GM18951 (cell line): ENCODE data around the gene TH.

ENCODE experiments used
- POLR2A ChIP-seq: IDR thresholded peaks from 4 replicates; pipeline ENCODE4 v1.6.1; 2011; ENCODE audit warnings: mild to moderate bottlenecking; ENCODE audit not compliant: insufficient read length, insufficient read depth; ENCODE audit errors: extremely low read depth
- in situ Hi-C: fragments of 300-500 bp; cut with MboI; formaldehyde crosslinking; loops from one replicate; pipeline ENCODE4 v1.12.0; 2022; ENCODE audit warnings: low sequenced_read_pairs, mixed read lengths, inconsistent platforms; ENCODE audit not compliant: unreplicated experiment

TH gene

DNA sequence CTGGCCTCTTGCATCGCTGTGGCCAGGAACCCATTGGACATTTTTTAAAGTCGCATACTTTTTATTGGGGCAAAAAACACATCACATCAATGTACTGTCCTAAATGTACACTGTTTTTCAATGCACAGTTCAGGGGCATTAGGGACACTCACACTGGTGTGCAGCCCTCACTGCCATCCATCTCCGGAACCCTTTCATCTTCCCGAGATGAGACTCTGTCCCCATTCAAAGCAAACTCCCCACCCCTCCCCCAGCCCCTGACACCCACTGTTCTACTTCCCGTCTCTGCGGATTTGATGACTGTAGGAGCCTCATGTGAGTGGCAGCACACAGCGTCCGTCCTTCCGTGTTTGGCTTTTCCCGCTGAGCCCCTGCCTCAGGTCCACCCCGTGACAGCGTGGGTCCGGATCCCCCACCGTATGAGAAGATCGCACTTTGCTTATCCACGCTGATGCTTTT lies 41.8 kb upstream of the TH start:
- in situ Hi-C loops, result no loop called here
- TF ChIP-seq POLR2A, result no peak

DNA sequence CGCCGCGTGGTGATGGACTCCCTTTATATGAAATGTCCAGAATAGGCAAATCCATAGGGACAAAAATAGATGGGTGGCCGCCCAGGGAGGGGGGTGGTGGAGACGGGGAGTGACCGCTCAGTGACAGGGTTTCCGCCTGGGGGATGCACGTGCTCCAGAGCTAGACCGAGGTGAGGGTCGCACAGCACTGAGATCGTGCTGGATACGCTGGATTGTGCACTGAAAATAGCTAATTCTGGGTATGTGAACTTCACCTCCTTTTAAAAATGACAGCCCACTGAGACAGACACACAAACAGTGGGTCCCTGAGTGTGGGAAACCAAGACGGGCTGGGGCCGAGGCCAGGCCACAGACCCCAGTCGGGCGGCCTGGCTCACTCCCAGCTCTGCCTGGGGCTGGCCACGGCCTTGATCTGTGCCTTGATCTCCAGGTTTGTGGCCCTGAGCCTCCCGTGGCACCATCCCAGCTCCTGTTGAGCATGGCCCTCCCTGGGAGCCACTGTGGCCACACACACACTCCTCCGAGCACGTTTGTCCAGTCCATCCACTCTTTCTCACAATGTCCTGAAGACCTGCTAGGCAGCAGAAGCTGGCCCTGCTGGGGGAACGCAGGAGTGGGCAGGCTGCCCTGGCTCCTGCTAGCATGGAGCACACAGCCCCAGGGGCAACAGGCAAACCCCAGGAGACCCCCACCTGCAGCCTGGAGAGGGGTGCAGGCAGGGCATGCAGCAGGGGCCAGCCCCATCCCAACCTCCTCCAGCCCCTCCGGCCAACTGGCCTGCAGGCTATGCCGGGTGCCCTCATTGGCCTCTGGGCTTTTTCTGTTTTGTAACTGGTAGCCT lies 41.0 kb upstream of the TH start:
- in situ Hi-C loops, result no loop called here
- TF ChIP-seq POLR2A, result no peak

GRCh38 chr11:2211113-2211971 lies 39.7 kb upstream of the TH start:
- in situ Hi-C loops, result no loop called here
- TF ChIP-seq POLR2A, result no peak

GRCh38 chr11:2210366-2211112 lies 38.9 kb upstream of the TH start:
- in situ Hi-C loops, result no loop called here

GRCh38 chr11:2209900-2210321 lies 38.3 kb upstream of the TH start:
- in situ Hi-C loops, result no loop called here
- no peak for TF ChIP-seq POLR2A

More at GRCh38 chr11:2210366-2211112, 38.9 kb upstream of the TH start:
- no peak for TF ChIP-seq POLR2A

GRCh38 chr11:2209370-2209801 lies 37.8 kb upstream of the TH start:
- in situ Hi-C loops, result no loop called here
- TF ChIP-seq POLR2A, result no peak

GRCh38 chr11:2208691-2209369 lies 37.2 kb upstream of the TH start:
- in situ Hi-C loops, result no loop called here

DNA sequence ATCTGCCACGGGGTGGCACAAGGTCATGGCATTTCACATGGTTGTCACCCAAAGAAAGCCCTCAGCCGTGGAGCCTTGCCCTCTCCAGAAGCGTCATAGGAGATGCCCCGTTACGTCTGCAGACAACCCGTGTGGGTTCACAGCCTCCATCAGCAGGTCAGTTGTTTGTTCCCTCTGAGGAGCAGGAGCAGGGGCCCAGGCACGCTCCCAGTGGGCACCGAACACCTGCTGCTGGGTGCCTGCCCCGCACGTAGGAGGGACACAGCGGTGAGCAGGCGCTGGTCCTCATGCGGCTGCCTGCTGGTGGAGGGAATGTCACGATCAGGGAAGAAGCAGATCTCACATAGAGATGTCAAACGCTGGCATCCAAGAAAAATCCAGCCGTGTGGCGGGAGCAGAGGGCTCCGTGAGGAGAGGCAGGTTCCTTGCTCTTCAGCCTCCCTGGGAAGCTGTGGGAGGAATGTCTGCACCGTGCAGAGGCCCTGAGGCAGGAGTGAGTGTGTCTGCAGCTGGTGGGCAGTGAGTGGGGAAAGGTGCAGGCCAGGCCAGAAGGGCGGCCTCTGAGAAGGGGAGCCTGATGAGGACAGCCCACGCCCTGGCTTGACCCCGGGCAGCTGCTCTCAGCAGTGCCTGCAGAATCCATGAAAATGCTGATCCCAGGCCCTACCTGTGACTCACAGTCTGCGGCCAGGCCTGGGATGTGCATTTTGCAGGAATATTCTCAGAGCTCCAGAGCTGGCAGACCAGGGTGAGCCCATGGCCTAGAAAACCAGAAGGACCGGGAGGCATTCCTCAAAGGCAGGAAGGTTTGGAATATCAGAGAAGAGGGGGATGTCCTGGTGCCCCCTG lies 36.4 kb upstream of the TH start:
- no peak for TF ChIP-seq POLR2A
- in situ Hi-C loops, result no loop called here

More at GRCh38 chr11:2208691-2209369, 37.2 kb upstream of the TH start:
- TF ChIP-seq POLR2A, result no peak

DNA sequence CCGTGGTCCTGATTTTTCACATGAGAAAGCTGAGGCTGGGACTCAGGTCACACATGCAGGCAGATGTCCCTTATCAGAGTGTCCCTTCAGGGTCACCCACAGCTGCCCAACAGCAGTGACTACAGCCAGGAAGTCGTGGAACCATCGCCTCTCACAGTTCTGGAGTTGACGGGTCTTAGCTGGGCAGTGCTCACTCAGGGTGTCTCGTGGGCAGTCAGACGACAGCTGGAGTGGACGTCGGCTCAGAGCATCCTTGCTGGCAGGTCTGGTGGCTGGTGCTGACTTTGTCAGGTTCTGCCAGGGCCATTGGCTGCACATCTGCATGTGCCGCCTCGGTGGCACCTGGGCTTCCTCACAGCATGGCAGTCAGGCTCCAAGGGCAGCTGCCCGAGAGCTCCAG lies 35.6 kb upstream of the TH start:
- in situ Hi-C loops, result no loop called here
- TF ChIP-seq POLR2A, result no peak

GRCh38 chr11:2205981-2206690 lies 34.5 kb upstream of the TH start:
- no peak for TF ChIP-seq POLR2A
- in situ Hi-C loops, result no loop called here

DNA sequence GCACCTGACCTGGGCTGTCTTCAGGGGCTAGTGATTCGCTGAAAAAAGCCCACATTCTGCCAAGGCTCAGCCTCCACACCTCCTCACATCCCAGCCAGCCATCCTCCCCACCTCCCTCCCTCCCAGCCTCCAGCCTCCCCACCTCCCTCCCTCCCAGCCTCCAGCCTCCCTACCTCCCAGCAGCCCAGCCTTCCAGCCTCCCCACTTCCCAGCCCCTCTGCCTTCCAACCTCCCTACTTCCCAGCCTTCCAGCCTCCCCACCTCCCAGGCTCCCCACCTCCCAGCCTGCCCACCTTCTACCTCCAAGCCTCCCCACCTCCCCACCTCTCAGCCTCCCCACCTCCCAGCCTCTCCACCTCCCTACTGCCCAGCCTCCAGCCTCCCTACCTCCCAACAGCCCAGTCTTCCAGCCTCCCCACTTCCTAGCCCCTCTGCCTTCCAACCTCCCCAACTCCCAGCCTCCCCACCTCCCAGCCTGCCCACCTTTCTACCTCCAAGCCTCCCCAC lies 33.7 kb upstream of the TH start:
- no peak for TF ChIP-seq POLR2A
- in situ Hi-C loops, result no loop called here
